NCI-H345 treated with DMSO at 0.1 percent for 48 hours (cell line): ENCODE measurements around the gene PIEZO2.
"Not testable (repeated sequence)": the region's sequence is repeated elsewhere in the genome, so short reads cannot be mapped to it uniquely, and the experiment has no call there.

ENCODE experiments used
- DNase-seq: peaks from one replicate; lab custom pipeline; 2025; ENCODE audit not compliant: unreplicated experiment; lab: John Stamatoyannopoulos, UW

Gene PIEZO2

DNA sequence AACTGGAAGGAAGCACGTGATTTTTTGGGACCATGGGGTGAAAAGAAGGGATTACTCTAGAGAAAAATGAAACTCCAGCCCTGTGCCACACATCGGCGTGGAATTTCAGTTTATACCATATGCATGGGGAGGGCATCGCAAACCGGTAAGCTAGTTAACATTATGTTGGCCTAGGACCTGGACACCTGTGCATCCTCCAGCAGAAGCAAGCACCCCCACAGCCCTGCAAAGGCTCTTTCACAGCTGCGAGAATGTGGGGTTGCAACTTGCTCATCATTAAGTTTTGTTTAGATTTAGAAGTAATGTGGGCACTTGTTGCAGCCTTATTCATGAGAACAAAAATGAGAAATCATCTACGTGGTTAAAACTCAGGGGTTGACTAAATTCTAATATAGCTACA, 299.2 kb downstream of the PIEZO2 start:
- DNase-seq: no peak

DNA sequence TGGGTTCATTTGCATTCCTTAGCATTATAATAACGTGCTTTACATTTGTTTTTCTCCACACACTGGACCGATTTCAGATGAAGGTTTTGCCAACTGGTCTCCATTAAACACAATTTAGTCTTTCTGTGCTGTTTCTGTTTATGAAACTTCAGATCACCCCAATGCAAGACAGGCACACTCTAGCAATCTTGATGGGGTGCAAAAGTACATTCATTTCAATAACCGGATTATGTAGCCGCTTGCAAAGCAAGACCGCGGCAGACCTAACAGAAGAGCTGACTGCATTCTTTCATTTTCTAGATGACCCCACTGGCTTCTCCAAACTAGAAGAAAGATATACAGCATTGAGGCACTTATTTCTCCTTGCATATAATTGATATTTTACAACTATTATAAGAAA, 301.5 kb downstream of the PIEZO2 start:
- no peak for DNase-seq

- DNase-seq: no peak
Observed at GRCh38 chr18:10847408-10847790, 302.0 kb downstream of the PIEZO2 start.

DNA sequence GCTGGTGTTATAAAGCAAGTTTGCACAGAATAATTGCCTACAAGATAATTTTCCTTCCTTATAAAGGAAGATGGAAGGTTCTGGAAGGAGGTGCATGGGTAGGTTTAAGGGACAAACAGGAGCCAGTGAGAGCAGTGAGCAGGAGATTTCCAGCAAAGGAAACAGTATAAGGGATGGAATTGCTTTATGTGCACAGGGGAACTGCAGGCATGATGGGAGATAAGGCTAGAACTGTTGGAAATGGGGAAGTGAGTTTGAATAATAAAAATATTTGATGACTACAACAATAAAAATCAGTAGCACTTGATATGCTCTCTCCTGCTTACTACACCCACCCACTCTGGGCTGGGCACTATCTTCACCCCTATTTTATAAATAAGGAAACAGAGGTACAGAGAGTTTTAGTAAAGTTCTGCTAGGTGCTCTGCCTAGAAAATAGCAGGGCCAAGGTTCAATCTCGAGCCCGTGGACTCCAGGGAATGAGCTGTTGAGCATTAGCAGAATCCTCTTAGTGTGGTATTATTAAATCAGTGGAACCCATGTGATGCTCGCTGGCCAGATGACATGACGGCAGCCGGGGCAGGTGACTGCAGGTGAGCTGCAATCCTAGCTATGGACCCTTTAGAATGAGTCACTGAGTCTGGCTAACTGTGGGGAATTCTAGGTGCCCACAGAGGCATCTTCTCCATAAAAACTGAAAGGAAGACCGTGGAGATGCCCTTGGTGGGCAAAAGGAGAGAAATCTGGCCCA, 302.5 kb downstream of the PIEZO2 start:
- DNase-seq: no peak

DNA sequence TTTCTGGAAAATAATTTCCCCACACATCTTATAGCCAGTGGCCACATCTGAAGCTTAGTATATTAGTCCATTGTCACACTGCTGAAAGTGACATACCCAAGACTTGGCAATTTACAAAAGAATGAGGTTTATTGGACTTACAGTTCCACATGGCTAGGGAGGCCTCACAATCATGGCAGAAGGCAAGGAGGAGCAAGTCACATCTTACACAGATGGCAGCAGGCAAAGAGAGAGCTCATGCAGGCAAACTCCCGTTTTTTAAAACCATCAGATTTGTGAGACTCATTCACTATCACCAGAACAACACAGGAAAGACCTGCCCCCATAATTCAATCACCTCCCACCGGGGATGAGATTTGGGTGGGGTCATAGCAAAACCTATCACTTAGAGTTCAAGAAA, 303.3 kb downstream of the PIEZO2 start:
- DNase-seq: not testable (repeated sequence)

GRCh38 chr18:10843565-10843964, 305.8 kb downstream of the PIEZO2 start:
- DNase-seq: no peak

- DNase-seq: no peak
Observed at GRCh38 chr18:10842861-10843260, 306.5 kb downstream of the PIEZO2 start.

- DNase-seq: no peak
Observed at GRCh38 chr18:10842371-10842770, 307.0 kb downstream of the PIEZO2 start.

DNA sequence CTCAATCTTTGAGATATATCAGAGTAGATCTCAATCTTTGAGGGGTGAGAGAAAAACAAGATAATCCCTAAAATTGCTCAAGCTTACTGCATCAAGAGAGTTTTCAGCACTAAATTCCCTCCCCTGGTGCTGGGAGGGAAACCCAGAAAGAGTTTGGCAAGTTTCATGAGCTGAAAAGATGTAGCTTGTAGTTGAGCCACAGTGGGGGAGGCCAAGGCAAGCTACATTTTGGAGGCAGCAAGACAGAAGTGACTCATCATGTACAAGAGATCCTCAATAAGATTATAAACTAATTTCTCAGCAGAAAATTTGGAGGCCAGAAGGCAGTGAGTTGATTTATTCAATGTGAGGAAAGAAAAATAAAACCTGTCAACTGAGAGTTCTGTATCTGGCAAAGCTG, 308.2 kb downstream of the PIEZO2 start:
- no peak for DNase-seq

GRCh38 chr18:10840743-10841142, 308.6 kb downstream of the PIEZO2 start:
- DNase-seq: no peak

- DNase-seq: no peak
Observed at GRCh38 chr18:10839421-10839820, 309.9 kb downstream of the PIEZO2 start.

GRCh38 chr18:10838553-10838952, 310.8 kb downstream of the PIEZO2 start:
- no peak for DNase-seq

GRCh38 chr18:10834128-10834815, 315.1 kb downstream of the PIEZO2 start:
- no peak for DNase-seq

- DNase-seq: no peak
Observed at GRCh38 chr18:10833656-10834055, 315.7 kb downstream of the PIEZO2 start.

DNA sequence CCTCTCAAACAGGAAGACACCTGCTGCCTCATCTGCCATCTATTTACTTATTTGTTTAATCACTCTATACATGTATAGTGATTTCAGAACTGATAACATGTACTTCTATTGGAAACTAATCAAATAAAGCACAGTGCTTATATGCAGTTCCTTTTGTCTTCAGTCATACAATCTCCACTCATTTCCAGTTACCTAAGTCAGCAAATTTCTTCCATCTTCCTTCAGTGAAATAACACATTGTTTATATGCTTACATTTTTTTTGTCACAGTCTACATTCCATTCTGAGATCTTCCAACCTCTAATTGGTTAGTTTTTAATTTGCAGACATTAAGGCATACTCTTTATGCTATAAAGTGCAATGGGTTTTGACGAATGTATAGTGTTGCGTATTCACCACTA, 323.0 kb downstream of the PIEZO2 start:
- no peak for DNase-seq

- DNase-seq: no peak
Observed at GRCh38 chr18:10822456-10822855, 326.9 kb downstream of the PIEZO2 start.

DNA sequence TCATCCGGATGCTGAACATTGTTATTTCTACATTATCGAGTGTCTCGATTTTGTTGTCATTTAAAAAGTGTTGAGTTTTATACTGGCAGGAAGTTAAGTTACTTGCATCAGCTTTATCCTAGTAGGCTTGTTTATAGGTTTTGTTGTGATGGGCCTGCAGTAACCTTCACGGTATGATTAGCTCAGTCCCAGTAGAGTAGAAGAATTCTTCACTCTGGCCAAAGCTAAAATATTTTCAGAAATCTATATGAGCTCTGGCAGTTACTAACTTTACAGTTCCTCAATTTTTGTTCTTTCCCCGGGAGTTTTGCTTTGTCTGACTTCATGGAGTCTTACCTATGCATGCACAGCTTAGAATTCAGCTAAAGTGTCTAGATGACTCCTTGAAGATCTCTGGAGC, 328.7 kb downstream of the PIEZO2 start:
- no peak for DNase-seq

DNA sequence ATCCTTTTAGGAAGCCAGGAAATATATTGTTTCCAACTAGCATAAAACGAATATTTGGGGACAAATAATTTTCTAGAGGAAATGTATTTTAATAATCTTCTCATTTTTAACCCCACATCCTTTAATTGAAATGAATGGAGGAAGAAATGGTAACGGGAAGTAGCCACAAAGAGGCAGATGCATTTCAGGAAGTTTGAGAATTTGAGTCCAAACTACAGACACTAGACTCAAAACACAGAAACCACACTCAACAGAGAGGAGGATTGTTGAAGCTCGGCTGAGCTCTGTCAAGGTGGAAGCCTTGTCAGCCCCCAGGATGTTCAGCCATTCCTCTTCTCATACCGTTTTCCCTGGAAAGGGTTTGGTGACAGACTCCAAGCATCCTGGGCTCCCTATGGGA, 335.0 kb downstream of the PIEZO2 start:
- DNase-seq: no peak

DNA sequence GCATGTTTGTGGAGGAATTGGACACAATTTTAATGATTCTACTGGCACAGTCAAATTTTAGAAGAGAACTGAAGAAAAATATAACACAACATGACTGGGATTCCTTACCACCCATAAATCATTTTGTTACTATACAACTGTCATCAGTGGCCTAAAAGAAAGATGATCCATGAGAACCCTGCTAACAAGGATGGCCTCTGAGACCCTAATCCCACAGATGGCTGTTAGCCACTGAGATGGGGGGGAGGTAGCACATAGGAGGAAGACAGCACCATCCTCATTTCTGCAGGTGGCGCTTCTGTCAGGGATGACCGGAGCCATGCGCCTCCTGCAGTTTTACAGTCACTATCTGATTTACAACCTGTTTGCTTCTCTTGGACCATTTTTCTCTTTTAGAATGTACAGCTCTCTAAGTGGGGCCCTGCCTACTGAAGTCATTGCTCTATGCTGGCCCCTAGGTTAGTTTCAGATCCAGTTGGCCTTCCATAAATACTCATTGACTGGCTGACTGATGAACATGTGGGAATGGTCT, 343.7 kb downstream of the PIEZO2 start:
- no peak for DNase-seq

DNA sequence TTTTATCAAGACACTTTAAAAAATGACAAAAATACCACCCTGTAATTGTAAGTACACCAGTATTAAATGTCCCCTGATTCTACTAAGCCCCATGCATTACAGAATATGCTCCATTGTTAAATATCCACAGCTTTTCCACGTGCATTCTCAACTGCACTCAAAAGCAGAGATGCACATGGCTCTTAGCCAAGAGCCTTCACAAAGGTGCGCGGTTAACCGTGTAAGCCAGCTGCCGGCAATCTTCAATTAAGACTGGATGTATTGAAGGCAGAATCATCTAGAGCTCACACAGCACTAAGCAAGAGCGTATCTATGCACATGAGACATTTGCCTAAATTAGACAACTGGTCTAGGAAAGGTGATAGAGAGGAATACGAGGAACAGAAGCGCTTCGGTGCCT, 345.2 kb downstream of the PIEZO2 start:
- DNase-seq: peak; percentile 85

DNA sequence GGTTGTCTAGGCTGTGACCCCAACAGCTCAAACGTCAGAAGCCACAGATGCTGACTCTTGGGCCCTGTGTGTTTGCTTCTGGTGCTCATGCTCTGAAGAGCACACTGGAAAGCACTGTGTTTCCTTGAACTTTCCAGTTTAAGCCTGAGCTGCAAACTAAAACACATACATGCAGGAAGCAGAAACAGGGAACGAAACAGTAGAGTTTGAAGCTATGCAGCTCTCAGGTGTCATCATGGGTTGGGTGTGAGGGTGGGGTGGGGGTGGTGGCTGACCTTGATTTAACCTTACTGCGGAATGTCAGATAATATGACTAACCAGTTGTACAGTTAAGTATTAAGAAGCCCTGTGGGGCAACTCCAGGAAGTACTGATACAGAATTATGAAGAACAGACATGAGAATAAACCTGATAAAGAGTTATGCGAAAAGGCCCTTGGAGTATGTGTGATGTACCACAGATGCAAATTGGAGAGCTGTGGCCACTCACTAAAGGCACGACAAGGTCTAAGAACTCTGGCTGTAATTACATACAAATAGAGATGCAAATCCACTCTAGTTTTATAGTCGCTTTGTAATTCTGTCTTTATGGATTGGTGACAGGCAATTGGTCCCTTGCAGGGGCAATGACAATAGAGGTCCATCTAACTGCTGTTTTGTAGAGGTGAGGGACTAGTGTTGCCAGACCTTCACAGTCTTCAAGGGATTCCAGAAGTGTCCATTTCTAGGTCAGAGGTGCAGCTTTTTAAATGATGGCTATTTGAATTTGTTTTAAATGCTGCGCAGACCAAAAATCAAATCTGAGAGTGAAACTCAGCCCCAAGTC, 350.4 kb downstream of the PIEZO2 start:
- no peak for DNase-seq

GRCh38 chr18:10797896-10798295, 351.5 kb downstream of the PIEZO2 start:
- peak; percentile 51 for DNase-seq
